Breast epithelium (tissue), 4 donors: Measurements from ENCODE around the gene WWTR1. TPM values are rescaled to one million over a fixed set of nuclear protein-coding genes. Genes with fewer than 3 reads are reported as not detected.
A peak's percentile ranks its signal among the peaks of the same experiment; 100 is the strongest.

Source experiments
- DNase-seq, 2 donors: peaks; one replicate each; pipeline ENCODE4 v3.0.0-alpha.2; 2019; ENCODE audit warnings: low spot score in 2 of 2
- H3K27ac ChIP-seq, 2 donors: fragments of 200-600 bp; sonication (generic) in 1 of 2; one replicate each; pipeline ENCODE4 v1.5.1; 2016 to 2019; ENCODE audit warnings: mild to moderate bottlenecking in 1 of 2
- H3K27me3 ChIP-seq, 2 donors: fragments of 200-600 bp; sonication (generic) in 1 of 2; one replicate each; pipeline versions ENCODE4 v1.5.1 to v1.6.0; 2017 to 2019; ENCODE audit warnings: control low read depth in 1 of 2, mild to moderate bottlenecking in 1 of 2
- H3K36me3 ChIP-seq: fragments of 200-600 bp; one replicate; pipeline ENCODE4 v1.5.1; 2019
- H3K4me1 ChIP-seq, 2 donors: fragments of 200-600 bp; sonication (generic); one replicate each; pipeline ENCODE4 v1.5.1; 2016 to 2019; ENCODE audit warnings: control low read depth in 1 of 2
- H3K4me3 ChIP-seq, 3 donors: fragments of 200-600 bp; sonication (generic); 1 replicate in 2 of 3; 2 replicates in 1 of 3; pipeline ENCODE4 v1.5.1; 2016 to 2019; ENCODE audit warnings: mild to moderate bottlenecking in 3 of 3, moderate library complexity in 2 of 3
- H3K9me3 ChIP-seq, 2 donors: fragments of 200-600 bp; sonication (generic) in 1 of 2; one replicate each; pipeline ENCODE4 v1.5.1; 2016 to 2019; ENCODE audit warnings: control low read depth in 1 of 2
- POLR2A ChIP-seq: fragments of 450-650 bp; IDR thresholded peaks from one replicate; pipeline ENCODE4 v1.6.1; 2016; ENCODE audit warnings: antibody characterized with exemption, mild to moderate bottlenecking, moderate library complexity
- POLR2AphosphoS5 ChIP-seq, 3 donors: sonication (generic); formaldehyde crosslinking; IDR thresholded peaks; one replicate each; pipeline ENCODE4 v1.6.1; 2017; ENCODE audit warnings: antibody characterized with exemption in 3 of 3
- intact Hi-C: fragments of 100-400 bp; cut with DNase I; formaldehyde crosslinking; loops from one replicate; pipeline ENCODE4 v1.15.1; 2023; ENCODE audit warnings: low total_unique reads
- total RNA-seq, 3 donors: library from RNA; depleted of rRNA; stranded (reverse); fragments of >200 nt; gene quantifications; one replicate each; pipeline ENCODE4 v1.1.0, GENCODE V29; 2016
- TF ChIP-seq, protein P1 (sequence below), 3 donors: fragments of 450-650 bp; IDR thresholded peaks; one replicate each; pipeline ENCODE4 v1.5.1; 2016 to 2017; ENCODE audit warnings: antibody characterized with exemption in 3 of 3, mild to moderate bottlenecking in 3 of 3, moderate library complexity in 3 of 3

Gene WWTR1
- total RNA-seq, 3 donors from 2014 or later: 53.6 to 98.2 (median 91.4) TPM

GRCh38 chr3:149653564-149653963 is 4.3 kb downstream of the WWTR1 start:
- H3K27ac ChIP-seq: peak overlapping the region; percentile 62 to 99
- no peaks in the 10 kb centered on the region for H3K9me3 ChIP-seq
- H3K27me3 ChIP-seq: no peaks in the 10 kb centered on the region
- no peaks in the 10 kb centered on the region for H3K36me3 ChIP-seq
- intact Hi-C loops: no loop called here
- TF ChIP-seq POLR2A: no peak
- TF ChIP-seq POLR2AphosphoS5 (IDR thresholded peaks at IDR 0.05): no peak
- TF ChIP-seq, protein P1, sequence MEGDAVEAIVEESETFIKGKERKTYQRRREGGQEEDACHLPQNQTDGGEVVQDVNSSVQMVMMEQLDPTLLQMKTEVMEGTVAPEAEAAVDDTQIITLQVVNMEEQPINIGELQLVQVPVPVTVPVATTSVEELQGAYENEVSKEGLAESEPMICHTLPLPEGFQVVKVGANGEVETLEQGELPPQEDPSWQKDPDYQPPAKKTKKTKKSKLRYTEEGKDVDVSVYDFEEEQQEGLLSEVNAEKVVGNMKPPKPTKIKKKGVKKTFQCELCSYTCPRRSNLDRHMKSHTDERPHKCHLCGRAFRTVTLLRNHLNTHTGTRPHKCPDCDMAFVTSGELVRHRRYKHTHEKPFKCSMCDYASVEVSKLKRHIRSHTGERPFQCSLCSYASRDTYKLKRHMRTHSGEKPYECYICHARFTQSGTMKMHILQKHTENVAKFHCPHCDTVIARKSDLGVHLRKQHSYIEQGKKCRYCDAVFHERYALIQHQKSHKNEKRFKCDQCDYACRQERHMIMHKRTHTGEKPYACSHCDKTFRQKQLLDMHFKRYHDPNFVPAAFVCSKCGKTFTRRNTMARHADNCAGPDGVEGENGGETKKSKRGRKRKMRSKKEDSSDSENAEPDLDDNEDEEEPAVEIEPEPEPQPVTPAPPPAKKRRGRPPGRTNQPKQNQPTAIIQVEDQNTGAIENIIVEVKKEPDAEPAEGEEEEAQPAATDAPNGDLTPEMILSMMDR (IDR thresholded peaks at IDR 0.05): no peak
- H3K4me1 ChIP-seq: peaks cover 0 to 9% of the 10 kb centered on the region in 2 donors
- H3K4me3 ChIP-seq: peak overlapping the region in 2 of 3 donors; percentile 78 to 89
- no peak for DNase-seq

DNA sequence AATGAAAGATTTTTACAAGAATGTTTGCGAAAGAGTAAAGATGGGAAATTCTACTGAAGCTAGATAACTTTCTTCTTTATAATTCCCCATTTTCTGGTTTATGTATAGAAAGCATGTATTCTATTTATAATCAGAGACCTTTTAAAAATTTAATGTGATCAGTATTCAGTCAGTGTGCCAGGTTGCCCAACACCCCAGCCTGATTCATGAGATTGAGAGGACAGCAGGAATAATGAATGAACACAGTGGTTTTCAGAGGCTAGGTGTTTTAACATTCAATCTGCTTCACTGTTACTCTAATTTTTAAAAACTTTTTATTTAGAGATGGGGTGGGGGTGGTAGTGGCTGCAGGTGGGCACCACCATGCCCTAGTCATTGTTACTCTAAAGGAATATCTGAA is 4.7 kb downstream of the WWTR1 start:
- H3K27me3 ChIP-seq: no peaks in the 10 kb centered on the region
- no peaks in the 10 kb centered on the region for H3K36me3 ChIP-seq
- peaks cover 0 to 13% of the 10 kb centered on the region in 2 donors for H3K4me1 ChIP-seq
- DNase-seq: no peak
- intact Hi-C loops: no loop called here
- peak overlapping the region in 2 of 3 donors; percentile 78 to 89 for H3K4me3 ChIP-seq
- H3K27ac ChIP-seq: peak overlapping the region; percentile 62 to 99
- no peaks in the 10 kb centered on the region for H3K9me3 ChIP-seq
- TF ChIP-seq POLR2AphosphoS5 (IDR thresholded peaks at IDR 0.05): no peak

GRCh38 chr3:149650828-149651227 is 7.0 kb downstream of the WWTR1 start:
- Histone ChIP-seq H3K36me3 (no peaks in the 10 kb centered on the region), H3K9me3 (no peaks in the 10 kb centered on the region), H3K4me3 (no peak overlapping the region), H3K4me1 (peaks cover 0 to 18% of the 10 kb centered on the region in 2 donors), H3K27me3 (no peaks in the 10 kb centered on the region), H3K27ac (peak overlapping the region; percentile 40 to 41)
- no peak for DNase-seq
- TF ChIP-seq POLR2AphosphoS5 (IDR thresholded peaks at IDR 0.05) (no peak), POLR2A (no peak)
- TF ChIP-seq, protein P1 (IDR thresholded peaks at IDR 0.05): no peak
- intact Hi-C loops: no loop called here

- TF ChIP-seq, protein P1 (IDR thresholded peaks at IDR 0.05): no peak
- TF ChIP-seq POLR2AphosphoS5 (IDR thresholded peaks at IDR 0.05): no peak
- no peak for TF ChIP-seq POLR2A
- Histone ChIP-seq H3K27ac (peak overlapping the region; percentile 41 to 69), H3K4me3 (peak overlapping the region in 2 of 3 donors; percentile 8), H3K4me1 (peaks cover 0 to 27% of the 10 kb centered on the region in 2 donors), H3K27me3 (no peaks in the 10 kb centered on the region), H3K36me3 (no peaks in the 10 kb centered on the region), H3K9me3 (no peaks in the 10 kb centered on the region)
- intact Hi-C loops: no loop called here
- no peak for DNase-seq
Measured at GRCh38 chr3:149648525-149648924, 9.3 kb downstream of the WWTR1 start.

GRCh38 chr3:149647812-149648211 is 10.0 kb downstream of the WWTR1 start:
- Histone ChIP-seq H3K4me1 (peaks cover 0 to 27% of the 10 kb centered on the region in 2 donors), H3K36me3 (no peaks in the 10 kb centered on the region), H3K9me3 (no peaks in the 10 kb centered on the region), H3K27ac (peak overlapping the region in 1 of 2 donors; percentile 5), H3K4me3 (peak overlapping the region in 1 of 3 donors; percentile 8), H3K27me3 (no peaks in the 10 kb centered on the region)
- intact Hi-C loops: loop anchor here (2.0 kb wide), 1 partner anchor 21 kb away; no protein-coding TSS in a partner anchor
- no peak for DNase-seq
- TF ChIP-seq POLR2A (no peak), POLR2AphosphoS5 (IDR thresholded peaks at IDR 0.05) (no peak)
- TF ChIP-seq, protein P1 (IDR thresholded peaks at IDR 0.05): no peak
